ENCODE measurements around the gene SCAMP5.

DNA sequence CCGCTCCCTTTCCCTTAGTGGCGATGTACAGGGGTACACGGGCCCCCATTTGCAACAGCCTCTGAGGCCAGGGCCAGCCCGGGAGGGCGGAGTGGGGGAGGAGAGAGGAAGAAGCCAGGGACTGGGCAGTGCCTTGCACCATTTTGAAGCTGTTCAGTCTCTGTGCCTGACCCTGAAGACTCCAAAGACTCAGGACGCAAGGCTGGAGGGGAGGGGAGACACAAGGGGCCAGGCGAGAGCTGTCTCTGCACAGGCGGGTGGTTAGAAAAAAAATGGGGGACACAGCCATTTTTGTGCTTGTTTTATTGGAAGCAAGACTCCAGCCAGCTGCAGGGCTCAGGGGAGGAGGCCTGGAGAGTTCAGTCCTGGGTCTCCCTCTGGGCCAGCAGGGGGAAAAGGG, 40.3 kb upstream of the SCAMP5 start:
- TF ChIP-seq, protein P1, sequence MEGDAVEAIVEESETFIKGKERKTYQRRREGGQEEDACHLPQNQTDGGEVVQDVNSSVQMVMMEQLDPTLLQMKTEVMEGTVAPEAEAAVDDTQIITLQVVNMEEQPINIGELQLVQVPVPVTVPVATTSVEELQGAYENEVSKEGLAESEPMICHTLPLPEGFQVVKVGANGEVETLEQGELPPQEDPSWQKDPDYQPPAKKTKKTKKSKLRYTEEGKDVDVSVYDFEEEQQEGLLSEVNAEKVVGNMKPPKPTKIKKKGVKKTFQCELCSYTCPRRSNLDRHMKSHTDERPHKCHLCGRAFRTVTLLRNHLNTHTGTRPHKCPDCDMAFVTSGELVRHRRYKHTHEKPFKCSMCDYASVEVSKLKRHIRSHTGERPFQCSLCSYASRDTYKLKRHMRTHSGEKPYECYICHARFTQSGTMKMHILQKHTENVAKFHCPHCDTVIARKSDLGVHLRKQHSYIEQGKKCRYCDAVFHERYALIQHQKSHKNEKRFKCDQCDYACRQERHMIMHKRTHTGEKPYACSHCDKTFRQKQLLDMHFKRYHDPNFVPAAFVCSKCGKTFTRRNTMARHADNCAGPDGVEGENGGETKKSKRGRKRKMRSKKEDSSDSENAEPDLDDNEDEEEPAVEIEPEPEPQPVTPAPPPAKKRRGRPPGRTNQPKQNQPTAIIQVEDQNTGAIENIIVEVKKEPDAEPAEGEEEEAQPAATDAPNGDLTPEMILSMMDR (IDR thresholded peaks at IDR 0.05 in 2 of 3, conservative IDR thresholded peaks at IDR 0.05 in 1 of 3; ENCODE audit: borderline replicate concordance in 1 of 3, insufficient read depth in 1 of 3, low read depth in 2 of 3, low read length in 2 of 3): no peak
- TF ChIP-seq CEBPB (IDR thresholded peaks at IDR 0.05; ENCODE audit: low read depth) (no peak), POLR2AphosphoS5 (IDR thresholded peaks at IDR 0.05; ENCODE audit: low read depth, low read length) (no peak), EZH2 (IDR thresholded peaks at IDR 0.05) (no peak), ATF3 (IDR thresholded peaks at IDR 0.05) (no peak), SIN3A (IDR thresholded peaks at IDR 0.05; ENCODE audit: low read depth) (no peak), POLR2A (IDR thresholded peaks at IDR 0.05; ENCODE audit: borderline replicate concordance, extremely low read depth, insufficient read depth, insufficient read length) (no peak), RAD21 (IDR thresholded peaks at IDR 0.05; ENCODE audit: low read depth) (no peak)
- TF ChIP-seq, protein P2, sequence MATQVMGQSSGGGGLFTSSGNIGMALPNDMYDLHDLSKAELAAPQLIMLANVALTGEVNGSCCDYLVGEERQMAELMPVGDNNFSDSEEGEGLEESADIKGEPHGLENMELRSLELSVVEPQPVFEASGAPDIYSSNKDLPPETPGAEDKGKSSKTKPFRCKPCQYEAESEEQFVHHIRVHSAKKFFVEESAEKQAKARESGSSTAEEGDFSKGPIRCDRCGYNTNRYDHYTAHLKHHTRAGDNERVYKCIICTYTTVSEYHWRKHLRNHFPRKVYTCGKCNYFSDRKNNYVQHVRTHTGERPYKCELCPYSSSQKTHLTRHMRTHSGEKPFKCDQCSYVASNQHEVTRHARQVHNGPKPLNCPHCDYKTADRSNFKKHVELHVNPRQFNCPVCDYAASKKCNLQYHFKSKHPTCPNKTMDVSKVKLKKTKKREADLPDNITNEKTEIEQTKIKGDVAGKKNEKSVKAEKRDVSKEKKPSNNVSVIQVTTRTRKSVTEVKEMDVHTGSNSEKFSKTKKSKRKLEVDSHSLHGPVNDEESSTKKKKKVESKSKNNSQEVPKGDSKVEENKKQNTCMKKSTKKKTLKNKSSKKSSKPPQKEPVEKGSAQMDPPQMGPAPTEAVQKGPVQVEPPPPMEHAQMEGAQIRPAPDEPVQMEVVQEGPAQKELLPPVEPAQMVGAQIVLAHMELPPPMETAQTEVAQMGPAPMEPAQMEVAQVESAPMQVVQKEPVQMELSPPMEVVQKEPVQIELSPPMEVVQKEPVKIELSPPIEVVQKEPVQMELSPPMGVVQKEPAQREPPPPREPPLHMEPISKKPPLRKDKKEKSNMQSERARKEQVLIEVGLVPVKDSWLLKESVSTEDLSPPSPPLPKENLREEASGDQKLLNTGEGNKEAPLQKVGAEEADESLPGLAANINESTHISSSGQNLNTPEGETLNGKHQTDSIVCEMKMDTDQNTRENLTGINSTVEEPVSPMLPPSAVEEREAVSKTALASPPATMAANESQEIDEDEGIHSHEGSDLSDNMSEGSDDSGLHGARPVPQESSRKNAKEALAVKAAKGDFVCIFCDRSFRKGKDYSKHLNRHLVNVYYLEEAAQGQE (IDR thresholded peaks at IDR 0.05; ENCODE audit: low read depth): no peak
